Ishikawa (cell line): ENCODE results near the gene PDLIM1.

Experiments used
- CEBPB ChIP-seq: IDR thresholded peaks from 2 replicates; pipeline ENCODE4 v1.6.1; 2012
- CREB1 ChIP-seq: IDR thresholded peaks from 2 replicates; pipeline ENCODE4 v1.6.1; 2012; ENCODE audit warnings: low read depth
- EGR1 ChIP-seq: IDR thresholded peaks from 2 replicates; pipeline ENCODE4 v1.6.1; 2012
- EP300 ChIP-seq: IDR thresholded peaks from 2 replicates; pipeline ENCODE4 v1.6.1; 2012; ENCODE audit warnings: borderline replicate concordance
- FOXM1 ChIP-seq: IDR thresholded peaks from 2 replicates; pipeline ENCODE4 v1.6.1; 2012; ENCODE audit warnings: low read depth, borderline replicate concordance
- NFIC ChIP-seq: IDR thresholded peaks from 2 replicates; pipeline ENCODE4 v1.6.1; 2012
- RAD21 ChIP-seq: IDR thresholded peaks from 2 replicates; pipeline ENCODE4 v1.6.1; 2012; ENCODE audit warnings: low read depth
- TAF1 ChIP-seq: IDR thresholded peaks from 2 replicates; pipeline ENCODE4 v1.6.1; 2012; ENCODE audit warnings: low read depth, mild to moderate bottlenecking
- TCF12 ChIP-seq: IDR thresholded peaks from 2 replicates; pipeline ENCODE4 v1.6.1; 2012; ENCODE audit warnings: low read depth
- TEAD4 ChIP-seq: IDR thresholded peaks from 2 replicates; pipeline ENCODE4 v1.6.1; 2012
- YY1 ChIP-seq: IDR thresholded peaks from 2 replicates; pipeline ENCODE4 v1.6.1; 2012; ENCODE audit warnings: low read depth
- TF ChIP-seq, protein P1 (sequence below): IDR thresholded peaks from 2 replicates; pipeline ENCODE4 v1.6.1; 2012
- TF ChIP-seq, protein P2 (sequence below): IDR thresholded peaks from 2 replicates; pipeline ENCODE4 v1.6.1; 2012; ENCODE audit warnings: low read depth, mild to moderate bottlenecking
- TF ChIP-seq, protein P3 (sequence below): IDR thresholded peaks from 2 replicates; pipeline ENCODE4 v1.6.1; 2012

DNA sequence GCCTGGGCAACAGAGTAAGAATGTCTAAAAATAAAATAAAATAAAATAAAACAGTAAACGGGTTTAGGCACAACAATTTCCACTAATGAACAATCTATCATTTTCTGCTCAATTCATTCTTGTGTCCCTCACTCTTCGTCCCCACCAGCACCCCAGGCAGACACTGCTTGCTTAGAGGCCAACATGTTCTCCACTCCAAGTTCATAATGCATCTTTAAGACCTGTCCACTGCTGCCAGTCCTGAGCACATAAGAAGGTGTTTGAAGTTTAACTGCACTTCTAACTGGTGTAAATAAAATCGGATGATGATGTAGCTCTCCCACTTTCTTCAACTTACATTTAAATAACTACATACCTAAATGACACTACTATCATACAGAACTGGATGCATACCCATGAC, 13.2 kb downstream of the PDLIM1 start:
- TF ChIP-seq EGR1 = no peak
- TF ChIP-seq FOXM1 = no peak
- TF ChIP-seq EP300 = no peak
- TF ChIP-seq TCF12 = no peak
- TF ChIP-seq CREB1 = no peak
- TF ChIP-seq, protein P1, sequence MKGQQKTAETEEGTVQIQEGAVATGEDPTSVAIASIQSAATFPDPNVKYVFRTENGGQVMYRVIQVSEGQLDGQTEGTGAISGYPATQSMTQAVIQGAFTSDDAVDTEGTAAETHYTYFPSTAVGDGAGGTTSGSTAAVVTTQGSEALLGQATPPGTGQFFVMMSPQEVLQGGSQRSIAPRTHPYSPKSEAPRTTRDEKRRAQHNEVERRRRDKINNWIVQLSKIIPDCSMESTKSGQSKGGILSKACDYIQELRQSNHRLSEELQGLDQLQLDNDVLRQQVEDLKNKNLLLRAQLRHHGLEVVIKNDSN = no peak
- TF ChIP-seq, protein P2, sequence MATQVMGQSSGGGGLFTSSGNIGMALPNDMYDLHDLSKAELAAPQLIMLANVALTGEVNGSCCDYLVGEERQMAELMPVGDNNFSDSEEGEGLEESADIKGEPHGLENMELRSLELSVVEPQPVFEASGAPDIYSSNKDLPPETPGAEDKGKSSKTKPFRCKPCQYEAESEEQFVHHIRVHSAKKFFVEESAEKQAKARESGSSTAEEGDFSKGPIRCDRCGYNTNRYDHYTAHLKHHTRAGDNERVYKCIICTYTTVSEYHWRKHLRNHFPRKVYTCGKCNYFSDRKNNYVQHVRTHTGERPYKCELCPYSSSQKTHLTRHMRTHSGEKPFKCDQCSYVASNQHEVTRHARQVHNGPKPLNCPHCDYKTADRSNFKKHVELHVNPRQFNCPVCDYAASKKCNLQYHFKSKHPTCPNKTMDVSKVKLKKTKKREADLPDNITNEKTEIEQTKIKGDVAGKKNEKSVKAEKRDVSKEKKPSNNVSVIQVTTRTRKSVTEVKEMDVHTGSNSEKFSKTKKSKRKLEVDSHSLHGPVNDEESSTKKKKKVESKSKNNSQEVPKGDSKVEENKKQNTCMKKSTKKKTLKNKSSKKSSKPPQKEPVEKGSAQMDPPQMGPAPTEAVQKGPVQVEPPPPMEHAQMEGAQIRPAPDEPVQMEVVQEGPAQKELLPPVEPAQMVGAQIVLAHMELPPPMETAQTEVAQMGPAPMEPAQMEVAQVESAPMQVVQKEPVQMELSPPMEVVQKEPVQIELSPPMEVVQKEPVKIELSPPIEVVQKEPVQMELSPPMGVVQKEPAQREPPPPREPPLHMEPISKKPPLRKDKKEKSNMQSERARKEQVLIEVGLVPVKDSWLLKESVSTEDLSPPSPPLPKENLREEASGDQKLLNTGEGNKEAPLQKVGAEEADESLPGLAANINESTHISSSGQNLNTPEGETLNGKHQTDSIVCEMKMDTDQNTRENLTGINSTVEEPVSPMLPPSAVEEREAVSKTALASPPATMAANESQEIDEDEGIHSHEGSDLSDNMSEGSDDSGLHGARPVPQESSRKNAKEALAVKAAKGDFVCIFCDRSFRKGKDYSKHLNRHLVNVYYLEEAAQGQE = no peak
- no peak for TF ChIP-seq NFIC
- TF ChIP-seq TAF1 = no peak
- no peak for TF ChIP-seq YY1
- TF ChIP-seq, protein P3, sequence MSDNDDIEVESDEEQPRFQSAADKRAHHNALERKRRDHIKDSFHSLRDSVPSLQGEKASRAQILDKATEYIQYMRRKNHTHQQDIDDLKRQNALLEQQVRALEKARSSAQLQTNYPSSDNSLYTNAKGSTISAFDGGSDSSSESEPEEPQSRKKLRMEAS = no peak
- TF ChIP-seq TEAD4 = no peak
- TF ChIP-seq CEBPB = no peak
- TF ChIP-seq RAD21 = no peak
